Stimulated activated CD4-positive, alpha-beta T cell treated with anti-CD3 and anti-CD28 coated beads, TNF-alpha, amount 100 ng/mL, for 1 hour (primary cell): ENCODE data around the gene ERMP1.

Source experiments
- DNase-seq, 3 donors: peaks; one replicate each; pipeline ENCODE4 v3.0.0-alpha.2; 2020; ENCODE audit warnings: low read depth in 3 of 3, low spot score in 1 of 3

The ERMP1 gene

DNA sequence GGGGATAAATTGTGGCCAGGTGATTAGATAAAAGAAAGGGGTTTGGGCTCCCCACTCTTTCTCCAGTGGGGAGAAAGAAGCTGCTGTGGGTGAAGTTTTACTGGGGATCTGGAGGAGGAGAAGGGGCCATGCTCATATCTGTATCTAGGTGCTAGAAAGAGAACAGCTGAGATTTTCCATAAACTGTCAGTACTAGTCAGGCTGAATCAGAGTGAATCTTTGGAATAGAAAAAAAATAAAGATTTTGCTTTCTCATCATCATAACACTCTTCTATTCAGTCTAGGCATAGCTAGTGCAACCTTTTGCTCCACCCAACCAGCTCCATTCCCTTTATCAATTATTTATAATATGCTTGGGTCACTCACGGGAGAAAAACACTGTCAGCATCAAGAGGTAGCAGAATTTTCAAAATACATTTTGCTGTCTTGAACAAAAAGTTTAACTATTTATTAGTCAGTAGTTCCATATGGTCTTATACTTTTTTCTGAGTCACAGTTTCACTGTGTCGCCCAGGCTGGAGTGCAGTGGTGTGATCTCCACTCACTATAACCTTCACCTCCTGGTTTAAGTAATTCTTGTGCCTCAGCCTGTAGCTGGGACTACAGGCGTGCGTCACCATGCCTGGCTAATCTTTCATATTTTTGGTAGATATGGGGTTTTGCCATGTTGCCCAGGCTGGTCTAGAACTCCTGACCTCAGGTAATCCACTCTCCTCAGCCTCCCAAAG lies 21.3 kb upstream of the ERMP1 start:
- DNase-seq, result no peak

DNA sequence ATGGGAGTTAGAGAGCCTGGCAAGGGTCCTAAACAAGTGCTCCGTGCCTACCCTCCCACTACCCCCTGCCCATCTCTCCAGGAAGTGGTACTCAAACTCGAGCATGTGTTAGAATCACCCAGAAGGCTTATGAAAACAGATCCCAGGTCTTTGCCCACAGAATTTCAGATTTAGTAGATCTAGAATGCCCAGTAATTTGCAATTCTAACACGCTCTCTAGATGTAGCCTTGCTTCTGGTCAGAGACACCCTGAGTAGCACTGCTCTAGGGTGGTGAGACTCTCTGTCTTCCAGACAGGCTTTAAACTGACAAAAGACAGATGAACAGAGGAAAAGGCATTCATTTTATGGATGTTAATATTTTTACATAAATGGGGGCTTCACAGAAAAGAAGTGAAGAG lies 20.7 kb upstream of the ERMP1 start:
- no peak for DNase-seq

DNA sequence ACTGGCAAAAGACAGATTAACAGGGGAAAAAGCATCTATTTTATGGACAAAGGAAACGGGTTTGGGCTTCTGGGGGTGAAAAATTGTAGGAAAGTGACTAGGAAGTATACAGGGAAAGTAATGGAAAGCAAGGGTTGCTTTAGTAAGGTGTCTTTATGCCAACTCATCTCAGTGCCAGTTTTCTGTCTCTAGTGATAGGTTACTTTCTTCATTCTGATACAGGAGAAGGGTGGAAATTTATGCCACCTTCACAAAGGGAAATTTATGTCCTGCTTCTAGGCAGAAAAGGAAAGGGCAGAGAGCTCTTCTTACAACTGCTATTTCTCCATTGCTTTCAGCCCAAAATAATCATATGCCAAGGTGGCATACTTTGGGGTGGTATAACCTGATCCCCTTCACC lies 20.1 kb upstream of the ERMP1 start:
- DNase-seq, result no peak

DNA sequence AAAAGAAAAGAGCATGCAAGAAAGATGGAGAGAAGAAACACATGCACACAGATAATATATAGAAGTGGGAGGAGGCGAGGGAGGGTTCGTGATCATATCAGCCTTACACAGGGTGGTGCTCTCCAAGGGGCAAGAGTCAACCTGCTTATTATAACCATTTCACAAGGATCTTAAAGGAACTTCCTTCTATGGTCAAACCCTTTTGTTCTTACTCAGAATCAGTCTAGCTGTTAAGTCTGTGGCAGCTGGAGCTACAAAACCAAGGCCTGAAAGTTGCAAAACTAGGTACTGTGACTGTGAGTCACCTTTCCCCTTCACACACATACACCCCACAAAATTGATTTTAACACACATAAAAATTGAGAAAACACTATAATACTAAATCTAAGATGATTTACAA lies 18.5 kb upstream of the ERMP1 start:
- DNase-seq, result no peak

DNA sequence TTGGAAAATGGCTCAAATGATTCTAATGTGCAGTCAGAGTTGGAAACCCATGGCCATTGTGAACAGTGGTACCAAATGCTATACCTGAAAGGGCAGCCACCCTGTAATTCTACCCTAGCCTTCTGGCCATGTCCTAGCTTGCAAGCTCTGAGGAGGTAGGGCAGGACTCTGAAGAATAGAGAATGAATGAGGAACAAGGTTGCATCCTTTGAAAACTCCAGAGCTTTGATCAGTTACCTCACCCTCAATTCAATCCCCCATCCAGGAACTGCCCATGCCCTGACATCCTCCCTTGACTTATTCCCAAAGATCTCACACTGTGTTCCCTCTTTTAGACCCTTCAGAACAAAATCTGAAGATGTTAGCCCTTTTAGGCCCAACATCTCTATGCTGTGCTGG lies 17.8 kb upstream of the ERMP1 start:
- DNase-seq, result no peak

DNA sequence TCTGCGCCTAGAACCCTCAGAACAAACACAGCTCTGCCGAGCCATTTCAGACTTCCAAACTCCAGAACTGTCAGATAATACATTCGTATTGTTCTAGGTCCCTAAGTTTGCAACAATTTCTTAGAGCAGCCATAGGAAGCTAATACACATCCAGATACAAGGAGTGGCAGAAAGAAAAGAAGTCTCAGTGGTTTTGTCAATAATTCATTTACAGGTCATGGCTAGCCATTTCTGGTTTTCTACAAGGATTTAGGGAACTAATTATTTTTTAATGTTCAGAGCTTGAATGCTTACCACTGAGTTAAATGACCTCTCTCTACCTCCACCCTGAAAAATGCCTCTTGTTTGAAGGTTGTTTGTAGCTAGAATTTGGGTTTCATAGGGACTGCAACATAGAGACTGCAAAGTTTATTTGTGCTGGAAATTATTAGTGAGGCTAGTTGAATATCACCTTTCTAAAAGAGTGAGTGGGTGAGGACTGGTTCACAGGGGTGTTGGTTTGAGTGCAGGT lies 15.5 kb upstream of the ERMP1 start:
- DNase-seq, result no peak

DNA sequence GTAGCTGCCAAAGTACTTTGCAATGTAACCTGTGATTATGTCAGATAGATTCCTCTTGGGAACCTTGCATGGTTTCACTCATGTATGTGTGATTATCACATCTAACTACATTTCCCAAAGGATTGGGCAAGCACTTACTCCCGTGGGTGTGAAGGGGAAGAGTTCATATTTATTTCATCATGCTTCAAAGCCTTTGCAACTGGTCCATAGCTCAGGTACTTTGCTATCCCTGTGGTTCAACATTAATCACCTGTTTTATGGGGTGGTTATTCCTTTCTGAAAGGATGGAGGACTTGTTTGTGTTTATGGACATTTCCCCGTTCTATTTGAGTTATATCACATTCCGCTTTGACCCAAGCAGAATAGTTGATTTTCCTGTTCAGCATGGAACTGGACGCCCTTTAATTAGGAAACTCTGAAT lies 13.6 kb upstream of the ERMP1 start:
- DNase-seq, result no peak

DNA sequence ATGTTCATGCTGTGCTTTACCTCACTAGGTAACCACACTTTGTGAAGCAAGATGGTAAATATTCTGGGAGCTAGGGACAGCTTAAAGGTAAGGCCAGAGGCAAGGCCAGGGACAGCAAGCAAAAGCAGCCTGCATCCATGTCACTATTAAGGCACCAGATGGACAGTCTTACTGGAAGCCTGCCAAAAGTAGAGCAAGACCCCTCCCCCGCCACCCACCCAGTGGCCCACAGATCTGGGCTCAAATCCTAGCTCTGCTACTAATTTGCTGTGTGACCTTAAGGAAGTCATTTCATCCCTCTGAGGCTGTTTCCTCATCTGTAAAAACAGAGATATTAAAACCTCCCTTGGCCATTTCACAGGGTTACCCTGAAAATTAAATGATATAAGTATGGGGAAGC lies 13.2 kb upstream of the ERMP1 start:
- DNase-seq, result no peak

DNA sequence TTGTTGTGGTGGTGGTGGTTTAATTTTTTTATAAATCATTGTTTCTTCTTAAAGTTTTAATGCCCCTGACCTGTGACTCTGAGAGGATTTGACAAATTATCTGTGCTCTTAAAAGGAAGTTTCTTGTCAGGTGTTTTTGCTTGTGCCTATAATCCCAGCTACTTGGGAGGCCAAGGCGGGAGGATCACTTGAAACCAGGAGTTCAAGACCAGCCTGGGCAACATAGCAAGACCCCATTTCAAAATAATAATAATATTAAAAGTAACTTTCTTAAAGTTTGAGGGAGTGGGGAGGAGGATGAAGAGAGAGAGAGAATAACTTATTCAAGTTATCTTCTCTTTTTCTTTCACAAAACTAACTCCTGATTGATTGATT lies 12.2 kb upstream of the ERMP1 start:
- no peak for DNase-seq

DNA sequence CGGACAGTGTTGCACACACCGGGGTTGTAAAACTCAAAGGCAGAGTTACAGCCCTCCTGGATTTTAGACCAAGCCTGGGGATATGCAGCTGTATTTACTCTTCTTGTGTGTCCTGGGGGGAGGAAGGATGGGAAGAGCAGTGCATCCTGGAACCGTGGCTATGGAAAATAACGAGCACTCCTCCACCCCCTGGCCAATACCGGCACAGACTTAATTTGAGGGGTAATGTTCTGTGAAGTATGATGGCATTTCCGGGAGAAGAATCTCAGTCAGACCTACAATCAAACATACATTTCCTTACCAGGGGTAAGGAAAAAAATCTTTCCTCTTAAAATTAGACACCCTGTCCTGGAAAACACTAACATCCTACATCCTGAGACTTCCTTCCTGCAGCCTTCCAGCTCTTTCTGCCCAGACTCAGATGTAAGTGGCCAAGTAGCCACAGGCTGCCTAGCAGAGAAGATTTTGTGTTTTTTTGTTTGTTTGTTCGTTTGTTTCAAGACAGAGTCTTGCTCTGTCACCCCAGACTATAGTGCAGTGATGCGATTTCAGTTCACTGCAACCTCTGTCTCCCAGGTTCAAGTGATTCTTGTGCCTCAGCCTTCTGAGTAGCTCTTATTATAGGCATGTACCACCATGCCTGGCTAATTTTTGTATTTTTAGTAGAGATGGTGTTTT lies 11.0 kb upstream of the ERMP1 start:
- no peak for DNase-seq

DNA sequence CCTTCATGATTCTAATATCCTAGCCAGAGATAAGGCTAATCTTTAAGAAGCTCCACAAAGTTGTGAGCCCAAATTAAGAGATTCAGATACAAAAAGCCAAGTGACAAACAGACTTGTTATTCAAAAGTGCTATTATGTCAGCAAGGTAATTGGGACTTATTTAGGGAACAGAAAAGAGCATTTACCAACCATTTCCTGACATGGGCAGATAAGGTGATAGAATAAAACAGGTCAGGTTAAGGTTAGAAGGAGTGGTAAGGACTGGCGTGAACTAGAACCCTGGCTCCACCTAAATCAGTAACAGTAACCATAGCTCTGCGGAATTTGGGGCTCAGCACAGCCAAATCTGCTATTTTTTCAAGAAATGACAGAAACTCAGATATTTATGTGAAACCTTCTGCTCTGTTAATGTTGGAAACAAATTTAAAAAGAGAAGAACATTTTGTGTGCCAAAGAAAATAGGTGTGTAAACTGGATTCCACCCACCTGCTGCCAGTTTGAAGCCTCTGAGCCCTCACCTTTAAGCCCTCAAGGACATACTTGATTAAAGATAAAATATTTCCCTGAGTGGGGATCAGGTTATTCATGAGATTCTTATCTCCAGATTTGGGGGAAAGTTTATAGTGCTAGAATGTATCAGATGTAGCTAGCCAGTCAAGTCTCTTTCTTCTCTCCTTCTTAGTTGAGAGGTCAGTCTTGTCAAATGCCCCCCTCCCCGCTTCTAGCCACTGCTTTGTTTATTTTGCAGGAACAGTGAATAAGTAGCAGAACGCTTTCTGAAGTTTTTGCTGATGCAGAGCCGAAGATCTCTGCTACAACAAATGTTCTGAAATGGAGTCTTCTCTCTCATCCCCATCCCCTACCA lies 10.2 kb upstream of the ERMP1 start:
- no peak for DNase-seq

DNA sequence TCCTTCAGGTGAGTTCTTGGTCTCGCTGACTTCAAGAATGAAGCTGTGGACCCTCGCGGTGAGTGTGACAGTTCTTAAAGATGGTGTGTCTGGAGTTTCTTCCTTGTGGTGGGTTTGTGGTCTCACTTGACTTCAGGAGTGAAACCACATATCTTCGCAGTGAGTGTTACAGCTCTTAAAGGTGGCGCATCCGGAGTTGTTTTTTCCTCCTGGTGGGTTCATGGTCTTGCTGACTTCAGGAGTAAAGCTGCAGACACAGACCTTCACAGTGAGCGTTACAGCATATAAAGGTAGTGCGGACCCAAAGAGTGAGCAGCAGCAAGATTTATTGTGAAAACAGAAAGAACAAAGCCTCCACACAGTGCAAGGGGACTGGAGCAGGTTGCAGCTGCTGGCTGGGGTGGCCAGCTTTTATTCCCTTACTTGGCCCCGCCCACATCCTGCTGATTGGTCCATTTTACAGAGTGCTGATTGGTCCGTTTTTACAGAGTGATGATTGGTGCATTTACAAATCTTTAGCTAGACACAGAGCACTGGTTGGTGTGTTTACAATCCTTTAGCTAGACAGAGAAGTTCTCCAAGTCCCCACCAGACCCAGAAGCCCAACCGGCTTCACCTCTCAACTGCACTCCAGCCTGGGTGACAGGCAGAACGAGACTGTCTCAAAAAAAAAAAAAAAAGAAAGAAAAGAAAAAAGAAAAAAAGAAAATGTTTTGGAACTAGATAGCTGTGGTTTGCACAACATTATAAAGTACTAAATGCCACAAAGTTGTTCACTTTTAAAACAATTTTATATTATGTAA lies 9.1 kb upstream of the ERMP1 start:
- peak in 1 of 3 donors; percentile 24 for DNase-seq

DNA sequence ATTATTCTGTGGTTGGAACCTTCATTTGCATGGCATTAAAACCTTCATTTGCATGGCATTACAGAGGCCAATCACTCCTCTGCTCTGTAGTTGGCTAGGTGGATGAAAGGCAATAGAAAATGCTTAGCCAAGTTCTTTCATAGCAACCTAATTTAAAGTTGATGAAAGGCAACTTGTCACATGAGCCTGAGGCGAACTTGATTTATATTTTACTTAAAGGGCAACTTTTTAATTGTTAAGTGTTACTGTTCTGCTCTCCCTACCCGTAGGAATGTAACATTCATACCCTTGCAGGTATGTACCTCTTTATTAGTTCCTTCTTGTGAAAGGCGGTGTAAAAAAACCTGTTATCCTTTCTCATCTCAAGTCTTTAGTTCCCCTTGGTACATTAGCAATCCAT lies 7.9 kb upstream of the ERMP1 start:
- no peak for DNase-seq

DNA sequence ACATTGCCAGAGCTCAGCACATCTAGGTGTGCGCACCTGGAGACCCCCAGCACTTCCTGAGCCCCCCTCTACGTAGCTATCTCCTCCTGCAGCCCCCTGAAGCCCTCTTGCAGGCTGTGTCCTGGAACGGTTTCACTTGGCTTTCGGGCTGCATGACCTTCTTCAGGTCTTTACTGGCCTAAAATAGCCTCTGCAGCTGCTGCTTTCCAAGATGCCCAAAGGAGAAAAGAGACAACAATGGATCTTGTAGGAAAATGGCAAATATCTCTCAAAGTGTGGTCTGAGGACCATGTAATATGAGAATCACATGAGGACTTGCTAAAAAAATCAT lies 6.6 kb upstream of the ERMP1 start:
- no peak for DNase-seq

DNA sequence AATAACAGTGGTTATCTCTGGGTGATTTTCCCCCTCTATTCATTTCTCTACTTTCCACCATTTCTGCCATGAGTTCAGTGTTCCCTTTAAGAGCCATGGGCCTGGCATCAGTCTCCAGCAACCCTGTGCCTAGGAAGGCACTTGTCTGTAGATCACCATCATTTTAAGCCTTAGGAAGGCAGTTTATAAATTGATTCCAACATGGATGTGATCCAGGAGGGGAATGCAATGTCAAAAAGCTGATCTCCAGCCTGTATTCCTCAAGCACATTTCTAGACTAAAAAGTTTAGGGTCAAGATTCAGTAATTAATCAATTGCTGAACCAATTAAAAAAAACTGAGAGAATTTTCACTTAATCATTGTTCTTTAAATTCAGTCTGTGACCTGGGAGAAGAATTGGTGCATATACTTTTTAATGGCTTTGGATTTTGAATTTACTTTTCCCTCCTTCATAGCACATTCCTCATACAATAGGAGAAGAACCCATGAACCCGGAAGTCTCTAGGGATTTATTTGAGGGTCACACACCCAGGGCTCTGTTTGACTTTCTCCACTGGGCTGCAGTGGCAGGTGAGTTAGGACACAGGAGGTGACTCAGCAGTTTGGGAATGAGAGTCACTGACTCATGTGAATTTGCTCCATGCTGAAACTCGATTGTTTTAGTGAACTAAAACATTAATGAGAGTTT lies 6.1 kb upstream of the ERMP1 start:
- DNase-seq, result no peak

DNA sequence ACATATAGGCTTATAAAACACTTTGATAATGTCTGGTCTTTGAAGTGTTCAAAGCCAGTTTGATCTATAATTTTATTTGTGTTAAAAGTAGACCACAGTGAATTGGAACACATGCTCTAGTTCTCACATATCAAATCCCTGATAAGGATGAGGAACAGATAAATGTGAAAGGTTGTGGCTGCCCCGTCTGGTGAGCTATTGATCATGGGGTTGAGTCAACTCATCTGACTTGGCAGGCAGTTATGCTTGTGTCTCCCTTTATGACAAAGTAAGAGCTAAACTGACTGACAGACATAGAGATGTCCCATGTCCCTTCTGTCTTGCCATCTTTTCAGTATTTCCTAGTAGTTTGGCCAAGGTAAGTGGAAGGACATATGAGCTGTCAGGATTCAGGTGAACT lies 2.9 kb upstream of the ERMP1 start:
- no peak for DNase-seq

DNA sequence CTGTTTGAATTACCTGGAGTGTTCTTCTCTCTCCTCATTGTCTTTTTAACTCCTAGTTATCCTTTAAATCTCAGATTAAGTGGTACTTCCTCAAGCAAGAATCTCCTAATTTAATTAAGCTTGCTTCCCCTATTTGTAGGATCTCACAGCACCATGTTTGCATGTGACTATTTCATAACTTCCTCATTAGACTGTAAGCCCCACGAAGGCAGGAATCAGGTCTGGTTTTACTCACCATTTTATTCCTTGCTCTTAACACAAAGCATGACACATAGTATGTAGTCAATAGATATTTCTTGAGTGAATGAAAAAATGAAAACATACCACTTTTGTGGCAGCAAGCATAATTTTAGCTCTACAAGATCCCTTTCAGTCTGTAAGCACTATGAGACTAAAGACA lies 1.3 kb upstream of the ERMP1 start:
- DNase-seq, result no peak

DNA sequence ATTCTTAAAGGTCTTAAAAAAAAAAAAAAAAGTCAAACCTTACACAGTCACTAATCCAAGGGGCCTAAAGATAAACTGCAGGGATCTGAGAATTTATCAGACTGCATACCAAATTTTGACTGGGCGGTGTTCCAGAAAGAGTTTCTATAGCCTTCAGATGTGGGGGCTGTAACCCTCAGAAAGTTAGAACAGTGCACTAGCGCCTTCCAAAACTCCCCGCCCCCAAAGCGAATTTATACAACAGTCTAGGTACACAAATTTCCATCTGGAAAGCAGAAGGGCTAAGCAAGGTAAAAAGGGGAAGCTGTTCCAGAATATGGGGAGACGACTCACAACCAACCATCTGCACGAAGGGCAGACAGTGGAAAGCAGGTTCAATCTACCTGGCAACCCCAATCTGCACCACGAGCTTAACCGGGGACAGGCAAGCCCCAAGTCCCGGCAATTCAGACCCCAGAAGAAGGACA lies 813 bp downstream of the ERMP1 start:
- DNase-seq, result no peak

DNA sequence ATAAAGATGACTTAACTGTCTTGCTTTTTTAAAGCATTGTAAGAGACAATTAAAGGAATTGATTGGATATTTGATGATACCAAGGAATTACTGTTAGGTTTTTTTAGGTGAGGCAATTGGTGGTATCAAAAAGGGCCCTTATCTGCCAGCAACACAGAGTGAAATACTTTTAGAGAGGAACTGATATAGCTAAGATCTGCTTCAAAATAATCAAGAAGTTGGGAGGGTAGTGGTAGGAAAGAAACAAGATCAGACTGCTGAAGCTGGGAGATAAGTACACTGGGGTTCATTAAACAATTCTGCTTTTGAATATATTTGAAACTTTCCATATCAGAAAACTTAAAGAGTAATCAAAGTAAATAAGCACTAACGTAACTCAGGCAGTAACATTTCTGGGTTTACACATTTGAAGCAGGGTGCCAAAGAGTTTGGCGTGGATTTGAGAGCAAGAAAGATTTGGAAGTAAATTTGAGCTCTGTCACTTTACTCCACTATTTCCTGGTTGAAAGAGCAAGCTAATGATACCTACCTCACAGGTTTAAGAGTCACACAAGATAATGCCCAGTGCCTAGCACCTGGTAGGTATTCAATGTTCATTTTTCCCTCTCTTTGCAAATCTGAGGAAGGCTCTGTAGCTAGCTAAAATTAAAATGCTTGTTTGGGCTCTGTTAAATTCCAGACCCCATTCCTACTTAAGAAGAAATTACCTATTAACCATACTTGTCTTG lies 6.9 kb downstream of the ERMP1 start:
- DNase-seq, result no peak

DNA sequence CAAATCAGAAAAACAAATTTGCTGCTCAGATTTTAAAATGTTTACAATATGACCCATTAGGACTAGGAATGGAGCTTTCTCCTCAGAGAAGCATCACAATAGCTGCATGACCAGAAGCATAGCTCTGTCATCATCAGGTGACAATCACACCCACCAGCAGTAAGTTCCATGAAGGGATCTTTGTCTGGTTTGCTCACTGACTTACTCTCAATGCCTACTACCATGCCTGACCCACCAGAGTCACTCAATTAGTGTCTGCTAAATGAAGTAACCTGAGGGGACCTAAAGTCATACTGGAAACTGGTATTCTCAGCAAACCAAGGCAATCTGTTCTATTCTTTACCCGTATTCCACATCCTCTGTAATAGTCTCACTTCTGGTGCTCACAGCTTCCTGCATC lies 7.7 kb downstream of the ERMP1 start:
- no peak for DNase-seq
